Fibroblast of pulmonary artery (primary cell): ENCODE results near the gene ESF1.
A peak's percentile ranks its signal among the peaks of the same experiment; 100 is the strongest.

Source experiments
- DNase-seq: peaks from one replicate; pipeline ENCODE4 v3.0.0-alpha.2; 2010; ENCODE audit warnings: low read depth
- H3K4me3 ChIP-seq: replicated peaks from 2 replicates; pipeline ENCODE4 v1.5.1; 2011; ENCODE audit warnings: low read depth, mild to moderate bottlenecking, control low read depth, low read length, moderate library complexity
- TF ChIP-seq, protein P1 (sequence below): IDR thresholded peaks from 2 replicates; pipeline ENCODE4 v1.5.1; 2011; ENCODE audit warnings: mild to moderate bottlenecking, control low read depth, low read length, inconsistent platforms; ENCODE audit errors: missing control alignments

The ESF1 gene

GRCh38 chr20:13790708-13791107 lies 6.0 kb upstream of the ESF1 start:
- DNase-seq, result no peak

DNA sequence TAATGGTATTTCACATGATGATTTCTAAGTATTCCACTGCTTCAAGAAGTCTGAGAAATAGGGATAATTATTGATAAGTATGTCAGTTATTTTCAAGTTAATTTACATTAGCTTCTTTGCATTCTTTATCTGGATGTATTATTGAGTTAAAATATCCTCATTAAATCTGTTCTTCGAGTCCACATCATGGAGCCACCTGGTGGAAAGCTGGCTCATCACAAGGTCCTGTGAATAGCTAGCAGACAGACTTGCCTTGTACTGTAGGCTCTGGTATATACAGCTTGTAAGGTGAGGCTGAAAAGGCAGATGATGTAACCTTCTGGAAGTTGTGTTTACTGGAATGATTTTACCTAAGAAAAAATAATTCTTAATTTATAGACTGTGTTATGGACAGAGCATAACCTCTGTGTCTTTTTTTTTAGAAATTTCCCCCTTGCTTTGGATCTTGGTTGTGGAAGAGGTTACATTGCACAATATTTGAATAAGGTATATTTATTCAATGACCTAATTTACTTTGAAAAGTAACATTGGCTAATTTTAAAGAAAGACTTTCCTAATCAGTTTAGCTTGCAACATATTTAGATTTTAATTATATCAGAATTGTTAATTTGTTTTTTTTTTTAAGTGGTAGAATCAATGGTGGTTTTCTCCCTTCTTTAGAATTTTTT lies 3.6 kb upstream of the ESF1 start:
- peak; percentile 79 for DNase-seq
- no peak overlapping the region for H3K4me3 ChIP-seq
- TF ChIP-seq, protein P1, sequence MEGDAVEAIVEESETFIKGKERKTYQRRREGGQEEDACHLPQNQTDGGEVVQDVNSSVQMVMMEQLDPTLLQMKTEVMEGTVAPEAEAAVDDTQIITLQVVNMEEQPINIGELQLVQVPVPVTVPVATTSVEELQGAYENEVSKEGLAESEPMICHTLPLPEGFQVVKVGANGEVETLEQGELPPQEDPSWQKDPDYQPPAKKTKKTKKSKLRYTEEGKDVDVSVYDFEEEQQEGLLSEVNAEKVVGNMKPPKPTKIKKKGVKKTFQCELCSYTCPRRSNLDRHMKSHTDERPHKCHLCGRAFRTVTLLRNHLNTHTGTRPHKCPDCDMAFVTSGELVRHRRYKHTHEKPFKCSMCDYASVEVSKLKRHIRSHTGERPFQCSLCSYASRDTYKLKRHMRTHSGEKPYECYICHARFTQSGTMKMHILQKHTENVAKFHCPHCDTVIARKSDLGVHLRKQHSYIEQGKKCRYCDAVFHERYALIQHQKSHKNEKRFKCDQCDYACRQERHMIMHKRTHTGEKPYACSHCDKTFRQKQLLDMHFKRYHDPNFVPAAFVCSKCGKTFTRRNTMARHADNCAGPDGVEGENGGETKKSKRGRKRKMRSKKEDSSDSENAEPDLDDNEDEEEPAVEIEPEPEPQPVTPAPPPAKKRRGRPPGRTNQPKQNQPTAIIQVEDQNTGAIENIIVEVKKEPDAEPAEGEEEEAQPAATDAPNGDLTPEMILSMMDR, result peak; percentile 77

More at GRCh38 chr20:13790708-13791107, 6.0 kb upstream of the ESF1 start:
- H3K4me3 ChIP-seq, result no peak overlapping the region
- TF ChIP-seq, protein P1, result no peak

GRCh38 chr20:13786143-13786828 lies 1.6 kb upstream of the ESF1 start:
- peak overlapping the region; percentile 83 for H3K4me3 ChIP-seq
- TF ChIP-seq, protein P1, result no peak
- no peak for DNase-seq

DNA sequence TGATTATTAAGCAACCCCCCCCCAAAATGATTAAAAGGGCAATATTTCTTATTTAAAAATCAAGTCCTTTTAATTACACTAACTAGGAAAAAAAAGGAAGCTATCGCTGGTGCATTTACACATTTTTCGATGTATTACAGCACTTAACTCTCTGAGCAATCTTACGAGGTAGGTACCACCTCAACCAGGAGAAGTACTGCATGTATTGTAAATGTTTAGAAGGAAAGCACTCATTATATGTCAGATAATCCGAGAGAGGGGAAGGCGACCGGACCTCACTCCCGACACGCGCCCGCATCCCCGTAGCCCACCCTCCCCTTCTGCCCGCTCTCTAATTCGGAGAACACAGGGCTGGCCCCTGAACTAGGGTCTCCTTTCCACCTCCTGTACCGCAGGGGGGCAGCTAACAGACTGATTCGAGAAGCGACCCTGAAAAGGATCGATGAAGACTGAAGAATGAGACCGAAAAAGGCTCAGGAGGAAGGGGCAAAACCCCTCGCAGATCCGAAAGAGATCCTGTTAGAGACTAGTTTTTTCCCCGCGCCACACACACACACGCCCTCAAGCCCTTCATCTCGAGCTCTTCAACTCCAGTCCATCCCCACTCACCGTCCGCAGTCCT lies 337 bp downstream of the ESF1 start:
- DNase-seq, result no peak
- H3K4me3 ChIP-seq, result peak overlapping the region; percentile 83
- TF ChIP-seq, protein P1, result no peak

DNA sequence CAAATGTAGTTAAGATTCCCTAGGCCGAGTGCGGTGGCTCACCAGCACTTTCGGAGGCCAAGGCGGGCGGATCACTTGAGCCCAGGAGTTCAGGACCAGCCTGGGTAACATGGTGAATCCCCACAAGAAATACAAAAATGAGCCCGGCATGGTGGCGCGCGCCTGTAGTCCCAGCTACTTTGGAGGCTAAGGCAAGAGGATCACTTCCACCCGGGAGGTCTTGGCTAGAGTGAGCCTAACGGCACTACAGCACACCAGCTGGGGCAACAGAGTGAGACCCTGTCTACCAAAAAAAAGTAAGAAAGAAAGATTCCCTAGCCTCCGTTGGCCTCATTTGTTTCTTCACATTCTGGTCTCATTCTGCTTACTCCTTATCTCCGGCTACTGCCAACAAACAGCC lies 1.2 kb downstream of the ESF1 start:
- TF ChIP-seq, protein P1, result no peak
- DNase-seq, result no peak
- peak overlapping the region; percentile 83 for H3K4me3 ChIP-seq

- H3K4me3 ChIP-seq, result no peak overlapping the region
- TF ChIP-seq, protein P1, result no peak
- no peak for DNase-seq
Measured at GRCh38 chr20:13778827-13779226, 5.9 kb downstream of the ESF1 start.
